Measurements from ENCODE around the gene IRF2BP2. TPM values are rescaled to one million over a fixed set of nuclear protein-coding genes. Genes with fewer than 3 reads are reported as not detected.

Gene IRF2BP2
- total RNA-seq, 2 experiments from 2014 or later, result 83.0 to 95.0 TPM

- POLR2A ChIA-PET, result no interaction called here
- H3K9me3 Mint-ChIP-seq, result no peaks in the 10 kb centered on the region
- H3K4me3 Mint-ChIP-seq, result no peak overlapping the region
- no peak for DNase-seq
- no peaks in the 10 kb centered on the region for H3K36me3 Mint-ChIP-seq (ENCODE audit: low read depth)
- H3K4me1 Mint-ChIP-seq, result peaks cover 5% of the 10 kb centered on the region
- CTCF ChIA-PET, result interaction anchor here (0.8 to 1.6 kb wide), 3 partner anchors 25 to 522 kb away, joined by 3 to 5 read pairs (median 3); no protein-coding TSS in a partner anchor
- H3K27me3 Mint-ChIP-seq, result no peaks in the 10 kb centered on the region
- H3K27ac Mint-ChIP-seq, result no peak overlapping the region
Measured at GRCh38 chr1:234561319-234561718, 48.7 kb downstream of the IRF2BP2 start.

- CTCF ChIA-PET, result interaction anchor here (0.7 to 1.3 kb wide), 3 partner anchors 9 to 31 kb away, joined by 3 to 5 read pairs (median 4); no protein-coding TSS in a partner anchor
- no peaks in the 10 kb centered on the region for H3K9me3 Mint-ChIP-seq
- H3K36me3 Mint-ChIP-seq (ENCODE audit: low read depth), result no peaks in the 10 kb centered on the region
- H3K4me3 Mint-ChIP-seq, result no peak overlapping the region
- peaks cover 5% of the 10 kb centered on the region for H3K4me1 Mint-ChIP-seq
- no peak for DNase-seq
- H3K27ac Mint-ChIP-seq, result no peak overlapping the region
- no peaks in the 10 kb centered on the region for H3K27me3 Mint-ChIP-seq
- POLR2A ChIA-PET, result no interaction called here
Measured at GRCh38 chr1:234559902-234560676, 49.9 kb downstream of the IRF2BP2 start.

GRCh38 chr1:234559152-234559901 is 50.7 kb downstream of the IRF2BP2 start:
- no peaks in the 10 kb centered on the region for H3K27me3 Mint-ChIP-seq
- CTCF ChIA-PET, result interaction anchor here (0.7 to 1.3 kb wide), 3 partner anchors 8 to 31 kb away, joined by 3 to 5 read pairs (median 4); no protein-coding TSS in a partner anchor
- H3K4me3 Mint-ChIP-seq, result no peak overlapping the region
- no peaks in the 10 kb centered on the region for H3K36me3 Mint-ChIP-seq (ENCODE audit: low read depth)
- no peak for DNase-seq
- no peaks in the 10 kb centered on the region for H3K9me3 Mint-ChIP-seq
- no peak overlapping the region for H3K27ac Mint-ChIP-seq
- POLR2A ChIA-PET, result no interaction called here
- H3K4me1 Mint-ChIP-seq, result peaks cover 2% of the 10 kb centered on the region

- ChIA-PET CTCF (interaction anchor here (1.2 kb wide), 2 partner anchors 17 to 32 kb away, joined by 3 to 4 read pairs; no protein-coding TSS in a partner anchor), POLR2A (no interaction called here)
- H3K4me3 Mint-ChIP-seq, result no peak overlapping the region
- no peaks in the 10 kb centered on the region for H3K36me3 Mint-ChIP-seq (ENCODE audit: low read depth)
- H3K27me3 Mint-ChIP-seq, result no peaks in the 10 kb centered on the region
- DNase-seq, result no peak
- no peak overlapping the region for H3K27ac Mint-ChIP-seq
- H3K4me1 Mint-ChIP-seq, result no peaks in the 10 kb centered on the region
- no peaks in the 10 kb centered on the region for H3K9me3 Mint-ChIP-seq
Measured at GRCh38 chr1:234558330-234558836, 51.6 kb downstream of the IRF2BP2 start.

GRCh38 chr1:234556245-234556943 is 53.6 kb downstream of the IRF2BP2 start:
- H3K4me1 Mint-ChIP-seq, result no peaks in the 10 kb centered on the region
- ChIA-PET CTCF (interaction anchor here (1.2 to 1.6 kb wide), 3 partner anchors 11 to 527 kb away, joined by 3 to 5 read pairs (median 3); no protein-coding TSS in a partner anchor), POLR2A (no interaction called here)
- no peak overlapping the region for H3K27ac Mint-ChIP-seq
- DNase-seq, result no peak
- H3K9me3 Mint-ChIP-seq, result no peaks in the 10 kb centered on the region
- H3K36me3 Mint-ChIP-seq (ENCODE audit: low read depth), result no peaks in the 10 kb centered on the region
- no peaks in the 10 kb centered on the region for H3K27me3 Mint-ChIP-seq
- no peak overlapping the region for H3K4me3 Mint-ChIP-seq

GRCh38 chr1:234555390-234556024 is 54.5 kb downstream of the IRF2BP2 start:
- CTCF ChIA-PET, result interaction anchor here (1.3 to 1.6 kb wide), 2 partner anchors 11 to 528 kb away, joined by 3 to 5 read pairs; no protein-coding TSS in a partner anchor

GRCh38 chr1:234554698-234555311 is 55.2 kb downstream of the IRF2BP2 start:
- CTCF ChIA-PET, result interaction anchor here (1.6 kb wide), 1 partner anchor 11 kb away, joined by 5 read pairs; no protein-coding TSS in a partner anchor
- no peaks in the 10 kb centered on the region for H3K36me3 Mint-ChIP-seq (ENCODE audit: low read depth)
- H3K4me3 Mint-ChIP-seq, result no peak overlapping the region
- no peaks in the 10 kb centered on the region for H3K4me1 Mint-ChIP-seq
- H3K27ac Mint-ChIP-seq, result no peak overlapping the region
- POLR2A ChIA-PET, result no interaction called here
- DNase-seq, result no peak
- H3K9me3 Mint-ChIP-seq, result no peaks in the 10 kb centered on the region
- H3K27me3 Mint-ChIP-seq, result no peaks in the 10 kb centered on the region

More at GRCh38 chr1:234555390-234556024, 54.5 kb downstream of the IRF2BP2 start:
- Mint-ChIP-seq H3K9me3 (no peaks in the 10 kb centered on the region), H3K36me3 (ENCODE audit: low read depth) (no peaks in the 10 kb centered on the region), H3K27me3 (no peaks in the 10 kb centered on the region), H3K27ac (no peak overlapping the region), H3K4me3 (no peak overlapping the region), H3K4me1 (no peaks in the 10 kb centered on the region)
- DNase-seq, result no peak
- POLR2A ChIA-PET, result no interaction called here

Other genes with a start within 250 kb of the IRF2BP2 start
- gene COA6, start 236.7 kb downstream of the IRF2BP2 start, total RNA-seq, result 10 to 100 TPM; 46.2 to 46.5 TPM
- gene TARBP1, start 131.0 kb downstream of the IRF2BP2 start, total RNA-seq, result 10 to 100 TPM; 31.3 to 33.2 TPM

Data from activated CD4-positive, alpha-beta T cell treated with anti-CD3 and anti-CD28 coated beads, Interleukin-2, amount 10 ng/mL, durations not matched to agents 7 days and 5 days (primary cell).